Measurements from ENCODE around the gene ST3GAL3.

DNA sequence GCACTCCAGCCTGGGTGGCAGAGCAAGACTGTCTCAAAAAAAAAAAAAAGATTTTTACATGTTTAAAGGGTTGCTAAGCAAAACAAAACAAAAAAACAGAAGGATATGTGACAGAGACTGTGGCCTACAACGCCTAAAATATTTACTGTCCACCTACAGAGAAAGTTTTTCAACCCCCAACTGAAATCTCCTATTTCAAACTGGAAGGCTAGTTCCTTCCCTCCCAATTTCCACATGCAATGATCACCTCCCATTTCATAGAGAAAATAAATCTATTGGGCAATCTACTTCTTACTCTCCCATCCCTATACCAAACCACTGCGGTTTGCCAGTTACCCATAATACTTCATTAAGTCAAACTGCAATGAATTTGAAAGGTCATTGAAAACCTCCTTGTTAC, 74.2 kb downstream of the ST3GAL3 start:
- TF ChIP-seq, protein P1, sequence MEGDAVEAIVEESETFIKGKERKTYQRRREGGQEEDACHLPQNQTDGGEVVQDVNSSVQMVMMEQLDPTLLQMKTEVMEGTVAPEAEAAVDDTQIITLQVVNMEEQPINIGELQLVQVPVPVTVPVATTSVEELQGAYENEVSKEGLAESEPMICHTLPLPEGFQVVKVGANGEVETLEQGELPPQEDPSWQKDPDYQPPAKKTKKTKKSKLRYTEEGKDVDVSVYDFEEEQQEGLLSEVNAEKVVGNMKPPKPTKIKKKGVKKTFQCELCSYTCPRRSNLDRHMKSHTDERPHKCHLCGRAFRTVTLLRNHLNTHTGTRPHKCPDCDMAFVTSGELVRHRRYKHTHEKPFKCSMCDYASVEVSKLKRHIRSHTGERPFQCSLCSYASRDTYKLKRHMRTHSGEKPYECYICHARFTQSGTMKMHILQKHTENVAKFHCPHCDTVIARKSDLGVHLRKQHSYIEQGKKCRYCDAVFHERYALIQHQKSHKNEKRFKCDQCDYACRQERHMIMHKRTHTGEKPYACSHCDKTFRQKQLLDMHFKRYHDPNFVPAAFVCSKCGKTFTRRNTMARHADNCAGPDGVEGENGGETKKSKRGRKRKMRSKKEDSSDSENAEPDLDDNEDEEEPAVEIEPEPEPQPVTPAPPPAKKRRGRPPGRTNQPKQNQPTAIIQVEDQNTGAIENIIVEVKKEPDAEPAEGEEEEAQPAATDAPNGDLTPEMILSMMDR (conservative IDR thresholded peaks at IDR 0.05; ENCODE audit: low read depth, low read length) = no peak
- TF ChIP-seq EZH2 (IDR thresholded peaks at IDR 0.05; ENCODE audit: borderline replicate concordance, low read depth, low read length, poor library complexity, severe bottlenecking) = no peak

All from A673 (cell line).